T-helper 2 cell treated with Interferon-gamma antibody and Interleukin-4, amounts not matched to agents 100 ng/mL and 5 ng/mL, for 36 hours (primary cell): Measurements from ENCODE around the gene ALDH7A1. TPM values are rescaled to one million over a fixed set of nuclear protein-coding genes. Genes with fewer than 3 reads are reported as not detected.
"Not testable (repeated sequence)": the region's sequence is repeated elsewhere in the genome, so short reads cannot be mapped to it uniquely, and the experiment has no call there.

Source experiments
- intact Hi-C: fragments of 100-400 bp; cut with micrococcal nuclease; formaldehyde crosslinking; loops from one replicate; pipeline ENCODE4 v1.15.1; 2023
- total RNA-seq: library from RNA; stranded (reverse); gene quantifications from 2 replicates; pipeline ENCODE4 v1.2.3, GENCODE V29; 2022

Gene ALDH7A1
- total RNA-seq: 0.89 and 1.4 TPM in 2 replicates

- intact Hi-C loops: no loop called here
Observed at GRCh38 chr5:126594748-126595485, at the start of gene ALDH7A1. Gene ALDH7A1, minus strand, starts transcription at chr5:126595219. Its CDS starts 21 bp downstream, at chr5:126595198.

DNA sequence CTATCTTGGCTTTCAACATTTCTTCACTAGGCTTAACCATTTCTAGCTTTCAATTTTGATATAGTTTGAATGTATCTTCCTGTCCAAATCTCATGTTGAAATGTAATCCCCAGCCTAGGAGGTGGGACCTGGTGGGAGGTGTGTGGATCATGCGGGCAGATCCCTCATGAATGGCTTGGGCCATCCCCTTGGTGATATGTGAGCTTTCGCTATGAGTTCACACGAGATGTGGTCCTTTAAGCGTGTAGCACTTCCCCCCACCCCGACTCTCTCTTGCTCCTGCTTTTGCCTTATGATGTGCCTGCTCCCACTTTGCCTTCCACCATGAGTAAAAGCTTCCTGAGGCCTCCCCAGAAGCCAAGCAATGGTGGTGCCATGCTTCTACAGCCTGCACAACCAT is 46.4 kb upstream of the ALDH7A1 start:
- intact Hi-C loops: no loop called here

DNA sequence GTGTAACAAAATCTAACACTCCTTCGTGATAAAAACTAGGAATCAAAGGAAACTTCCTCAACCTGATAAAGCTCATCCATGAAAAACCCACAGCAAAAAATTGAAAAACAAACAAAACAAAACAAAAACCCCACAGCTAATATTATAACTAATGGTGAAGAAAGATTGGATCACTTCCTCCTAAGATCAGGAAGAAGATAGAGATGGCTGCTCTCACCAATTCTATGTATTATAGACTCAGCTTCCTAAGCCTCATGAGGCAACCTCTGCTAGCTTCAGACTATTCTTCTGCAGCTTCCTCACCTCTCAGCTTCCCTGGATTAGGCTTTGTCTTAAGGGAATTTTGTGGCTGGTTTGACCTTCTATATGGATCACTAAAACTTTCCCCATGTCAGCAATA is 45.8 kb upstream of the ALDH7A1 start:
- intact Hi-C loops: no loop called here

- intact Hi-C loops: no loop called here
Observed at GRCh38 chr5:126636956-126637355, 41.9 kb upstream of the ALDH7A1 start.

- intact Hi-C loops: no loop called here
Observed at GRCh38 chr5:126635585-126635984, 40.6 kb upstream of the ALDH7A1 start.

DNA sequence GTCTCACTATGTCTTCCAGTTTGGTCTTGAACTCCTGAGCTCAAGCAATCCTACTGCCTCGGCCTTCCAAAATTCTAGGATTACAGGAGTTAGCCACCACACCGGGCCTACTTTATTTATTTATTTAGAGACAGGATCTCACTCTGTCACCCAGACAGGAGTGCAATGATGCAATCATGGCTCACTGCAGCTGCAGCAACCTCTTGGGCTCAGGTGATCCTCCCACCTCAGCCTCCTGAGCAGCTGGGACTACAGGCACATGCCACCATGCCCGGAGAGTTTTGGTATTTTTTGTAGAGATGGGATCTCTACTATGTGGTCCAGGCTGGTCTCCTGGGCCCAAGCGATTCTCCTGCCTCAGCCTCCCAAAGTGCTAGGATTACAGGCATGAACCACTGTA is 38.5 kb upstream of the ALDH7A1 start:
- intact Hi-C loops: no loop called here

- intact Hi-C loops: no loop called here
Observed at GRCh38 chr5:126631920-126632319, 36.9 kb upstream of the ALDH7A1 start.

DNA sequence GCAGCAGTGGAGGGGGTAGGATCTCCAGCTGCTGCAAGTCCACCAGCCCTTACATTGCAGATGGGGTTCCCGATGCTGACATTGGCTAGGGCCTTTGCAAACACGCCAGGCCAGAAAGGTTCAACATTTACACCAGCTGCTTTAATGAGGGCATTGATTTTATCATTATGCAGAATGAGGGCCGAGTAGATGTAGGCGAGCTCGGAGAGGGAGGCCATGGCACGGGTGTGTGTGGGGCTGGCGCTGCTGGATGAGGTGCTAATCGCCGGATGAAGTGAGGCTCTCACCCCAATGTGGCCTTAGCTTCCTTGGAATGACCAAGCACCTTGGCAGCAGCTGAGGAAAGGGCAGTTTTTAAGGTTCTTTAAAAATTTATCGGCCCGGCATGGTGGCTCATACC is 33.1 kb upstream of the ALDH7A1 start:
- intact Hi-C loops: no loop called here

GRCh38 chr5:126624534-126624933 is 29.5 kb upstream of the ALDH7A1 start:
- intact Hi-C loops: no loop called here

- intact Hi-C loops: no loop called here
Observed at GRCh38 chr5:126619781-126620180, 24.8 kb upstream of the ALDH7A1 start.

DNA sequence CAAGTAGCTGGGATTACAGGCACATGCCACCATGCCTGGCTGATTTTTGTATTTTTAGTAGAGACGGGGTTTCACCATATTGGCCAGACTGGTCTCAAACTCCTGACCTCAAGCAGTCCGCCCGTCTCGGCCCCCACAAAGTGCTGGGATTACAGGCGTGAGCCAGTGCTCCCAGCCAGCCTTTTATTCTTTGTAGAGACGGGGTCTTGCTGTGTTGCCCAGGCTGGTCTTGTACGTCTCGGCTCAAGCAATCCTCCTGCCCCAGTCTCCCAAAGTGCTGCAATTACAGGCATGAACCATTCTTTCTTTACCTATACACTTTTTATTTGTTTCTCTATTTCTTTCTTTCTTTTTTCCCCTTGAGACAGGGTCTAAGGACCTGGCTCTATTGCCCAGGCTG is 22.6 kb upstream of the ALDH7A1 start:
- intact Hi-C loops: not testable (repeated sequence)

GRCh38 chr5:126615286-126615685 is 20.3 kb upstream of the ALDH7A1 start:
- intact Hi-C loops: no loop called here

- intact Hi-C loops: no loop called here
Observed at GRCh38 chr5:126613941-126614592, 19.0 kb upstream of the ALDH7A1 start.

DNA sequence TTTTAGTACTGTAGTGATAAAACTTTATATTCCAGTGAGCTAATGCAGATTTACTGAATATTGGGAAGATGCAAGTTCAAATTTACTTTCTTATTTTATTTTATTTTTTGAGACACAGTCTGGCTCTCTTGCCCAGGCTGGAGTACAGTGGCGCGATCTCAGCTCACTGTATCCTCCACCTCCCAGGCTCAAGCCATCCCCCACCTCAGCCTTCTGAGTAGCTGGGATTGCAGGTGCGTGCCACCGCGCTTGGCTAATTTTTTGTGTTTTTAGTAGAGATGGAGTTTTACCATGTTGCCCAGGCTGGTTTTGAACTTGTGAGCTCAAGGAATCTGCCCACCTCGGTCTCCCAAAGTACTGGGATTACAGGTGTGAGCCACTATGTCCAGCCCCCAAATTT is 15.6 kb upstream of the ALDH7A1 start:
- intact Hi-C loops: no loop called here

DNA sequence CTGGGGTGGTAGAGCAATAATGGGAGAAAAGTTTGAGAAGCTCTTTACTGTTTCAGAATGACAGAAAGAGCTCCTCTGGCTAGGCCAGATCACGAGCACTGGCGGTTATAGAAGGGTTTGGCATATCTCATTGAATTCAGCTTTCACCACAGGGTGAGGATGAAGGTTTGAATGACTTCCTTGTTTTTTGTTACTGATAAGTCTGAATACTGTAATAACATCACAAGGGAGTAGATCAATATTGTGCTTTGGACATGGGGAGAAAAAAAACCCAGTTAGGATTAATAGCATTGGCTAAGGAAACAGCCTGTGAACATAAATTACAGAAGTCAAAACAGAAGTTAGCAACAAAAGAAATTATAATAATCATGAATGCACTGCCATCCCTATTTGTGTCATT is 15.1 kb upstream of the ALDH7A1 start:
- intact Hi-C loops: no loop called here

DNA sequence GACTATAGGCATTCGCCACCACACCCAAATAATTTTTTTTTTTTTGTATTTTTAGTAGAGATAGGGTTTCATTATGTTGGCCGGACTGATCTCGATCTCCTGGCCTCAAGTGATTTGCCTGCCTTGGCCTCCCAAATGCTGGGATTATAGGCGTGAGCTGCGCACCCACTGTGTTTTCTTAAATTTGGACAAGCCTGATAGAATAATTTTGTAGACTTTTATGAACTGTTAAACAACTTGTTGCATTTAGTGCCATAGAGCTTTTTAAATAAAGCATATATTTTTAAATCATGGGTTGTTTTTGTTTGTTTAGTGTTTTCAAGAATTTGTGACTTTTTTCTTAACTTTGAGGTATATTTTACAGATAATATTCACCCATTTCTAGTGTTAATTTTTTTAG is 10.5 kb upstream of the ALDH7A1 start:
- intact Hi-C loops: no loop called here

DNA sequence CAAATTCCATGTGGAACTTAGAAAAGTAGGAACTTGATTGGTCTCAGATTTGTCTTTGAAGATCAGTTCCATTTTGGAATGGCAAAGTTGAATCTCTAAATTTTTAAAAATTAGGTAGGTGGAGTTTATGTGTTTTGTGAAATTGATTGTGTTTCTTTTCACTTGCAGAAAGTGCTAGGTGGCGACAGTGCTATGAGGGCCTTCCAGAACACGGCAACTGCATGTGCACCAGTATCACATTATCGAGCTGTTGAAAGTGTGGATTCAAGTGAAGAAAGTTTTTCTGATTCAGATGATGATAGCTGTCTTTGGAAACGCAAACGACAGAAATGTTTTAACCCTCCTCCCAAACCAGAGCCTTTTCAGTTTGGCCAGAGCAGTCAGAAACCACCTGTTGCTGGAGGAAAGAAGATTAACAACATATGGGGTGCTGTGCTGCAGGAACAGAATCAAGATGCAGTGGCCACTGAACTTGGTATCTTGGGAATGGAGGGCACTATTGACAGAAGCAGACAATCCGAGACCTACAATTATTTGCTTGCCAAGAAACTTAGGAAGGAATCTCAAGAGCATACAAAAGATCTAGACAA is 8.5 kb upstream of the ALDH7A1 start:
- intact Hi-C loops: loop anchor here (5.0 kb wide), 3 partner anchors 209 to 1479 kb away; partner anchors contain the start of gene SLC12A2

DNA sequence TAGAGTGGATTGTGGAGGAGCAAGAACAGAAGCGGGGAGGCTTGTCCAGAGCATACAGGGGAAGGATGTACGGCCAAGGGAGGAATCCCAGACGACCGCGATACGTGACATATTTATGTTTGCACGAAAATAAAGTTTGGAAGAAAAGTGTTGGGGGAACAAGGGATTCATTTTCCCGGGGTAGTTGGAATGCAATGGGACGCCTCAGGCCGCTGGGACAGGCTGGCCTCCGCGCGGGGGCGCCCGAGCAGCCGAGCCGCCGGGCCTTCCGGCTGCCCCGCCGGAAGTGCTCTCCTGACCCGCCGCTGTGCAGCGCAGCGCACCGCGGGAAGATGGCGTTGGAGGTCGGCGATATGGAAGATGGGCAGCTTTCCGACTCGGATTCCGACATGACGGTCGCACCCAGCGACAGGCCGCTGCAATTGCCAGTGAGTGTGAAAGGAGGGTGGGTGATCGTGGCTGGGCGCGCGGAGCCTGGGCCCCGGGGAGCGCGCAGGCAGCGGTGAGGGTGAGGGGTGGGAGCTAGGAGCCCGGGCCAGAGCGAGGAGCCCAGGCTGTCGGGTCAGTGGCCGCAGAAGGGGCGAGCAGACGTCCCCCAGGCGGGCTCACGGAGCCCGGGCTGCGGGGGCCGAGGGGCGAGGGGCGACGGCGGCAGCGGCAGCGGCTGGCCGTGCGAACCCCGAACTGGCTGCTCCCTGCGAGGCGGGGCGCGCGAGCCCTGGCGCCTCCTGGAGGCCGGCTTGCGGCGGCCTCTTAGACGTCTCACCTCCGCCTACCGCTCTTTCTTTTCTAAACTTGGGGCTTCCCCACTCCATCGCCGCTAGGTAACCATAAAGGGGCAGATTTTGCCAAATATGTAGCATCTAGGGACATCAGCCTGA is 5.9 kb upstream of the ALDH7A1 start, which contains the start of gene PHAX:
PHAX (plus strand) TSS at position 317 of the 881 bp plus-strand sequence; CDS start at position 333, 16 bp downstream.
- intact Hi-C loops: loop anchor here (1.0 to 5.0 kb wide), 11 partner anchors 147 to 1481 kb away; partner anchors contain the start of genes GRAMD2B, MARCHF3 and SLC12A2

- intact Hi-C loops: loop anchor here (1.0 to 5.0 kb wide), 8 partner anchors 151 to 1482 kb away; partner anchors contain the start of genes GRAMD2B, MARCHF3 and SLC12A2
Observed at GRCh38 chr5:126599971-126600630, 5.1 kb upstream of the ALDH7A1 start.

- intact Hi-C loops: no loop called here
Observed at GRCh38 chr5:126599499-126599898, 4.5 kb upstream of the ALDH7A1 start.

GRCh38 chr5:126597156-126597555 is 2.1 kb upstream of the ALDH7A1 start:
- intact Hi-C loops: no loop called here
